Erythroblast (primary cell): ENCODE results near the gene NKAIN1.

Experiments used
- GATA1 ChIP-seq: IDR thresholded peaks from 2 replicates; pipeline ENCODE4 v1.6.1; 2011; ENCODE audit warnings: low read depth, mild to moderate bottlenecking, control low read depth, low read length, moderate library complexity
- POLR2A ChIP-seq: IDR thresholded peaks from 2 replicates; pipeline ENCODE4 v1.6.1; 2011; ENCODE audit warnings: mild to moderate bottlenecking, low read length

GRCh38 chr1:31207046-31207445, 32.6 kb downstream of the NKAIN1 start:
- TF ChIP-seq POLR2A (no peak), GATA1 (no peak)
